NOMO-1 treated with DMSO at 0.1 percent for 48 hours (cell line): ENCODE results near the gene CLEC4M.
A peak's percentile ranks its signal among the peaks of the same experiment; 100 is the strongest.
"Not testable (repeated sequence)": the region's sequence is repeated elsewhere in the genome, so short reads cannot be mapped to it uniquely, and the experiment has no call there.

ENCODE experiments used
- DNase-seq: peaks from one replicate; lab custom pipeline; 2025; ENCODE audit not compliant: unreplicated experiment; lab: John Stamatoyannopoulos, UW

CLEC4M gene

GRCh38 chr19:7769171-7769570 is 6.1 kb downstream of the CLEC4M start:
- DNase-seq = no peak

- no peak for DNase-seq
These were observed 8.0 kb downstream of the CLEC4M start for GRCh38 chr19:7771072-7771471.

- peak; percentile 99 for DNase-seq
These were observed 9.8 kb downstream of the CLEC4M start for GRCh38 chr19:7772752-7773291.

GRCh38 chr19:7773841-7774240 is 10.8 kb downstream of the CLEC4M start:
- DNase-seq = no peak

GRCh38 chr19:7775761-7776160 is 12.7 kb downstream of the CLEC4M start:
- DNase-seq = no peak

- DNase-seq = peak; percentile 60
These were observed 15.0 kb downstream of the CLEC4M start for GRCh38 chr19:7778081-7778480.

GRCh38 chr19:7779631-7780486 is 16.8 kb downstream of the CLEC4M start:
- DNase-seq = no peak

- no peak for DNase-seq
These were observed 18.1 kb downstream of the CLEC4M start for GRCh38 chr19:7781157-7781556.

- peak; percentile 82 for DNase-seq
These were observed 21.0 kb downstream of the CLEC4M start for GRCh38 chr19:7783991-7784423.

GRCh38 chr19:7784856-7785255 is 21.8 kb downstream of the CLEC4M start:
- no peak for DNase-seq

GRCh38 chr19:7787141-7787540 is 24.1 kb downstream of the CLEC4M start:
- no peak for DNase-seq

- DNase-seq = no peak
These were observed 24.6 kb downstream of the CLEC4M start for GRCh38 chr19:7787602-7788177.

- DNase-seq = no peak
These were observed 25.3 kb downstream of the CLEC4M start for GRCh38 chr19:7788178-7788932.

- no peak for DNase-seq
These were observed 25.9 kb downstream of the CLEC4M start for GRCh38 chr19:7788933-7789323.

- DNase-seq = no peak
These were observed 26.4 kb downstream of the CLEC4M start for GRCh38 chr19:7789447-7789846.

GRCh38 chr19:7790416-7790815 is 27.4 kb downstream of the CLEC4M start:
- no peak for DNase-seq

GRCh38 chr19:7792281-7792680 is 29.2 kb downstream of the CLEC4M start:
- DNase-seq = no peak

GRCh38 chr19:7792701-7793100 is 29.7 kb downstream of the CLEC4M start:
- DNase-seq = not testable (repeated sequence)

GRCh38 chr19:7793493-7793892 is 30.4 kb downstream of the CLEC4M start:
- DNase-seq = no peak

GRCh38 chr19:7795555-7796161 is 32.6 kb downstream of the CLEC4M start:
- no peak for DNase-seq
